NOMO-1 treated with DMSO at 0.1 percent for 48 hours (cell line): Measurements from ENCODE around the gene CEP135.
A peak's percentile ranks its signal among the peaks of the same experiment; 100 is the strongest.
"Not testable (repeated sequence)": the region's sequence is repeated elsewhere in the genome, so short reads cannot be mapped to it uniquely, and the experiment has no call there.

Source experiments
- DNase-seq: peaks from one replicate; lab custom pipeline; 2025; ENCODE audit not compliant: unreplicated experiment; lab: John Stamatoyannopoulos, UW

CEP135 gene, protein sequence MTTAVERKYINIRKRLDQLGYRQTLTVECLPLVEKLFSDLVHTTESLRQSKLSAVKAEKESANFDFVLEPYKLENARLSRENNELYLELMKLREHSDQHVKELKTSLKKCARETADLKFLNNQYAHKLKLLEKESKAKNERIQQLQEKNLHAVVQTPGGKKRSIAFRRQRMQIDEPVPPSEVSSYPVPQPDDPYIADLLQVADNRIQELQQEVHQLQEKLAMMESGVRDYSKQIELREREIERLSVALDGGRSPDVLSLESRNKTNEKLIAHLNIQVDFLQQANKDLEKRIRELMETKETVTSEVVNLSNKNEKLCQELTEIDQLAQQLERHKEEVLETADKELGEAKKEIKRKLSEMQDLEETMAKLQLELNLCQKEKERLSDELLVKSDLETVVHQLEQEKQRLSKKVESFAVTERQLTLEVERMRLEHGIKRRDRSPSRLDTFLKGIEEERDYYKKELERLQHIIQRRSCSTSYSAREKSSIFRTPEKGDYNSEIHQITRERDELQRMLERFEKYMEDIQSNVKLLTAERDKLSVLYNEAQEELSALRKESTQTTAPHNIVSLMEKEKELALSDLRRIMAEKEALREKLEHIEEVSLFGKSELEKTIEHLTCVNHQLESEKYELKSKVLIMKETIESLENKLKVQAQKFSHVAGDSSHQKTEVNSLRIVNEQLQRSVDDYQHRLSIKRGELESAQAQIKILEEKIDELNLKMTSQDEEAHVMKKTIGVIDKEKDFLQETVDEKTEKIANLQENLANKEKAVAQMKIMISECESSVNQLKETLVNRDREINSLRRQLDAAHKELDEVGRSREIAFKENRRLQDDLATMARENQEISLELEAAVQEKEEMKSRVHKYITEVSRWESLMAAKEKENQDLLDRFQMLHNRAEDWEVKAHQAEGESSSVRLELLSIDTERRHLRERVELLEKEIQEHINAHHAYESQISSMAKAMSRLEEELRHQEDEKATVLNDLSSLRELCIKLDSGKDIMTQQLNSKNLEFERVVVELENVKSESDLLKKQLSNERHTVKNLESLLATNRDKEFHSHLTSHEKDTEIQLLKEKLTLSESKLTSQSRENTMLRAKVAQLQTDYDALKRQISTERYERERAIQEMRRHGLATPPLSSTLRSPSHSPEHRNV

GRCh38 chr4:55948726-55949481 lies at the start of gene CEP135:
TSS of gene CEP135 (plus strand) at chr4:55948945. CDS start at chr4:55952131, 3,186 bp downstream.
- peak; percentile 89 for DNase-seq

- DNase-seq, result no peak
Measured at GRCh38 chr4:55902677-55903076, 46.1 kb upstream of the CEP135 start.

GRCh38 chr4:55903577-55903976 lies 45.2 kb upstream of the CEP135 start:
- no peak for DNase-seq

DNA sequence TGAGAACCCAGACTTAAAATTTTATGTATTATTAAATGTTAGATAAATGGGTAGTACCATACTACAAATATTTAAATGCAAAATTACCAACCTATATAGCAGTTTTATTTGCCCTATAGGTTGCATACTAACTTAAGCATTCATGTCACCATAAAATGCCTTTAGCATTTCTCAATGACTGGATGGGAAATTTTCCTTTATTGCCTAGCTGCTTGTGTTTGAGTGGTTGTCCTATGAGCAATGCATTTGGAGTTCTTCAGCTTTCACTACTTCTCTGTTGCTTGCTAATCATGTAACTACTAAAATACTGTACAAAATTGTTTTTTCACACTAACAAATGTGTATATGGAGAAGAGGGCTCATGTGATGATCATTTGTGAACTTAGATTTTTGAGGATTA lies 44.2 kb upstream of the CEP135 start:
- DNase-seq, result no peak

DNA sequence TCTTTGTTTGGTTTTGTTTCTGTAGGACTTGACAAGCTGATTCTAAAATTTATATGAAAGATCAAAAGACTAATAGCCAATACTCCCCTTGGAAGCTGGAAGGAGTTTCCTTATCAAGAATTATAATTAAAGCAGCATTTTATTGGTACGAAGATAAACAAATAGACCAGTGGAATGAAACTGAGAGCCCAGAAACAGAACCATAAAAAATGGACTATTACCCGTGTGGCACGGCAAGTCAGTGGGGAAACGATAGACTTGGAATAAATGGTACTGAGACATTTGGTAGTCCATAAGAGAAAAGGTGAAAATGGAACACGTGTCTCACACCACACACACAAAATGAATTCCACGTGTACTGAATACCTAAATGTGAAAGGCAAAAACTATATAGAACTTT lies 42.4 kb upstream of the CEP135 start:
- DNase-seq, result no peak

DNA sequence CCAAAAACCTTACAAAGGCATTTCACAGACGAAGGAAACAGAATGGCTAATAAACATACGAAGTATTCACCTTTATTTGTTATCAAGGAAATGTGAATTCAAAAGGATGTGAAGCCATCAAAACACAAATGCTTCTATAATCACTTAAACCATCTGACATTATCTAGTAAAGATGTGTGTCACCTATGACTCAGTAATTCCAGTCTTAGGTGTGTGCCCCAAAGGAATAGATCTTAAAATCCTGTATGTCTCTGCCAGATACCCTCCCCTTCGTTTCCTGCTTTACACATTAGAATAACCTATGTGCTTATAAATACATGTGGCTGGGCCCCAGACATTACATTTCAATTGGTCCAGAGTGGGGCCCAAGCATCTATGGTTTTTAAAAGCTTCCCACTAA lies 41.8 kb upstream of the CEP135 start:
- no peak for DNase-seq

GRCh38 chr4:55907469-55907868 lies 41.3 kb upstream of the CEP135 start:
- no peak for DNase-seq

DNA sequence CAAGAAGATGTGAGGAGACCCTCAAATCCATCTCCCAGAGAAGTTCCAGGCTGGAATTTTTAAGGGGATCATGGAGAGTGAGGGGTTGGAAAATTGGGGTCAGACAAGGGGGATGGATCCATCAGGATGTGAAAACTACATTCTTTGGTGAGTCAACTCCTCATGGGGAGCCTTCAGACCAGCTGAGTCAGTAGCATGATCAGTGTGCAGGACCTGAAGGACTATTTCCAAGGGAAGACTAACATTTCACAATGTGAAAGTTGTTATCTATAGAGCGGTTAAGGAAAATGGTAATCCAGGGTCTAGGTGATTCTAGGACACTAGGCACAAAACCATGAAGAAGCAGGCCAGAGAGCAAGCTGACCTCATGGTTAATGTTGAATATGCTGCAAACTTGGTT lies 38.6 kb upstream of the CEP135 start:
- no peak for DNase-seq

DNA sequence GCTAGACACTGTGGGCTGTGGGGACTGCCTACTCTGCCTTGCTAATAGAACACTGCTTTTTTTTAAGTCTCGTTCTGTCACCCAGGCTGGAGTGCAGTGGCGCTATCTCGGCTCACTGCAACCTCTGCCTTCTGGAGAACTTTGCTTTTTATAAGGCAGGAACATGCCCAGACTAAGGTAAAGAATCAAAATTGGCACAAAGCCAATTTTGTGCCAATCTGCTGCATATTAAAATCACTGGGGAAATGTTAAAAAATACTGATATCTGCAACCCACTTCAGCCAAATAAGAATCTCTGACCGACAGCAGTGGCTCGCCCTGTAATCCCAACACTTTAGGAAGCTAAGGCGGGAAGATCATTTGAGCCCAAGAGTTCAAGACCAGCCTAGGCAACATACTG lies 36.5 kb upstream of the CEP135 start:
- no peak for DNase-seq

GRCh38 chr4:55920571-55920970 lies 28.2 kb upstream of the CEP135 start:
- no peak for DNase-seq

- DNase-seq, result no peak
Measured at GRCh38 chr4:55921093-55921492, 27.7 kb upstream of the CEP135 start.

GRCh38 chr4:55925241-55925640 lies 23.5 kb upstream of the CEP135 start:
- no peak for DNase-seq

GRCh38 chr4:55926610-55927009 lies 22.1 kb upstream of the CEP135 start:
- DNase-seq, result no peak

DNA sequence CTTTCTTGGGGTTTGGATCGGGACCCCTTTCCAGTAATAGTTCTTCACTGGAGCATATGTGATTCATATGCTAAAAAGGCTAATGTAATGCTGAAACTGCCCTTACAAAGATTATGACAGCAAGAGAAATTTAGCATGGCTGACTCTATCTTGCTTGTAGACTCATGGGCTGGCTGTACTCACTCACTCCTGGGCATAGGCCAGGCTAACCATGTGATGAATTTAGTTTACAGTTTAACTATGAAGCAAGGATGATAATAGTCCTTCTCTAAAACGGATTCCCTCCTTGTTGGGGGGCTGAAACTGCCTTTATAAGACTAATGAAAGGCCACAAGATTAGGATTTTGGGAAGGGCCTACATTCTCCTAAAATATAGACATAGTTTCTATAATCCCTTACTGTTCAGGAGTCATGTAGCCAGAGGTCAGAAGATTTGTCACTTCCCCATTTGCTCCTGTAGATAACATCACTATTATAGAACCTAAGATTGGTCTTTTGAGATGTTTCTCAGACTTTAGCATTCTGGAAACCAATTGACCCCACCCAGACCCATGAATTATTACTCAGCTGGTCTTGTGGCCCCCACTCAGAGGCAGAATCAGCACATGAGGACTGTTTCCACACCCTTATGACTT lies 20.8 kb upstream of the CEP135 start:
- peak; percentile 5 for DNase-seq

GRCh38 chr4:55928846-55929245 lies 19.9 kb upstream of the CEP135 start:
- DNase-seq, result no peak

- no peak for DNase-seq
Measured at GRCh38 chr4:55931043-55931442, 17.7 kb upstream of the CEP135 start.

- no peak for DNase-seq
Measured at GRCh38 chr4:55931833-55932232, 16.9 kb upstream of the CEP135 start.

DNA sequence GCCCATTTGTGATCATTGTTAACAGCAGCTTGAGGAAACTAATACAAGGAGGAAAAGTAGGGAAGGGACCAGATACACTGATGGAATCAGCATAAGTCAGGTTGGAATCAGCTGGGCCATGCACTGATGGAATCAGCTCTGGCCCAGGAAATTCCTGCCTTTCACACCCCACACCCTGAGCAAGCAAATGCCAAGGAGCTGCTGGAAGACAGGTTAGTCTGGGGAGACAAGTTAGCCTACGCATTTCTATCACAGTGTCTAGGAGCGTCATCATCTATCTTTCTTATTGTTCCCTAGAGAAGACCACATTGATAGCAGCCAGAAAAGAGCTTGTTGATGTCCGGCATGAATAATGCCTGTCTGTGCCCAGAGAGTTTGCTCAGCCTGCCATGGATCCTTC lies 16.2 kb upstream of the CEP135 start:
- DNase-seq, result no peak

GRCh38 chr4:55933611-55934010 lies 15.1 kb upstream of the CEP135 start:
- DNase-seq, result no peak

DNA sequence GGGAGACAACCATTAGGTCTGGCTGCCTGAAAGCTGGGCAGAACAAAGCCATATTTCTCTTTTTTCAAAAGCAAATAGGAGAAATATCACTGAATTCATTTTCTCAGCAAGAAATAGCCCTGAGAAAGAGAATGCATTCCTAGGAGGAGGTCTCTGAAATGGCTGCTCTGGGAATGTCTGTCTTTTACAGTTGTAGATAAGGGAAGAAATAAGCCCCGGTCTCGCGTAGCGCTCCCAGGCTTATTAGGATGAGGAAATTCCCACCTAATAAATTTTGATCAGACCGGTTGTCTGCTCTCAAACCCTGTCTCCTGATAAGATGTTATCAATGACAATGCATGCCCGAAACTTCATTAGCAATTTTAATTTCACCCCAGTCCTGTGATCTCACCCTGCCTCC lies 12.8 kb upstream of the CEP135 start:
- not testable (repeated sequence) for DNase-seq
